Smooth muscle cell (in vitro differentiated cells): Measurements from ENCODE around the gene DPEP2NB. TPM values are rescaled to one million over a fixed set of nuclear protein-coding genes. Genes with fewer than 3 reads are reported as not detected.

Source experiments
- DNase-seq: peaks from one replicate; lab custom pipeline; 2025; ENCODE audit not compliant: unreplicated experiment; lab: John Stamatoyannopoulos, UW
- H2AFZ ChIP-seq: fragments of 200-600 bp; sonication (generic); 2 replicates; pipeline ENCODE4 v1.6.0; 2016; ENCODE audit warnings: antibody characterized with exemption, low read depth, mild to moderate bottlenecking
- H3F3A ChIP-seq: fragments of 200-600 bp; sonication (generic); 2 replicates; pipeline ENCODE4 v1.6.0; 2017; ENCODE audit warnings: antibody characterized with exemption, low read depth
- H3K27ac ChIP-seq: fragments of 200-600 bp; sonication (generic); 2 replicates; pipeline ENCODE4 v1.5.1; 2016; ENCODE audit warnings: low read depth, mild to moderate bottlenecking
- H3K27me3 ChIP-seq: fragments of 200-600 bp; sonication (generic); 2 replicates; pipeline ENCODE4 v1.6.1; 2016; ENCODE audit warnings: low read depth, mild to moderate bottlenecking
- H3K36me3 ChIP-seq: fragments of 200-600 bp; sonication (generic); 2 replicates; pipeline ENCODE4 v1.5.1; 2016; ENCODE audit warnings: low read depth
- H3K4me1 ChIP-seq: fragments of 200-600 bp; sonication (generic); 2 replicates; pipeline ENCODE4 v1.5.1; 2016; ENCODE audit warnings: low read depth
- H3K4me2 ChIP-seq: fragments of 200-600 bp; sonication (generic); 2 replicates; pipeline ENCODE4 v1.6.0; 2016; ENCODE audit warnings: mild to moderate bottlenecking
- H3K4me3 ChIP-seq: fragments of 200-600 bp; sonication (generic); 2 replicates; pipeline ENCODE4 v1.5.1; 2016; ENCODE audit warnings: mild to moderate bottlenecking
- H3K79me2 ChIP-seq: fragments of 200-600 bp; sonication (generic); 2 replicates; pipeline ENCODE4 v1.6.0; 2016; ENCODE audit warnings: low read depth, mild to moderate bottlenecking
- H3K9ac ChIP-seq: fragments of 200-600 bp; sonication (generic); 2 replicates; pipeline ENCODE4 v1.6.0; 2016; ENCODE audit warnings: low read depth
- H3K9me3 ChIP-seq: fragments of 200-600 bp; sonication (generic); replicated peaks from 2 replicates; pipeline ENCODE4 v1.5.1; 2016; ENCODE audit warnings: low read depth
- H4K20me1 ChIP-seq: fragments of 200-600 bp; sonication (generic); 2 replicates; pipeline ENCODE4 v1.6.0; 2016; ENCODE audit warnings: low read depth
- WGBS: methylation state at CpG from one replicate; pipeline ENCODE4 v1.1.7; 2016; ENCODE audit warnings: low lambda C conversion rate; 5-methylcytosine and 5-hydroxymethylcytosine counted together
- polyA plus RNA-seq: library from polyadenylated mRNA; unstranded; fragments of >200 nt; fragmentation: Nextera tagmentation; extraction: Ambion mirVana; gene quantifications from 2 replicates; pipeline ENCODE4 v1.2.1, GENCODE V29; 2016
- total RNA-seq: library from RNA; depleted of rRNA; stranded (reverse); fragments of >200 nt; gene quantifications from 2 replicates; pipeline ENCODE4 v1.2.3, GENCODE V29; 2014
- TF ChIP-seq, protein P1 (sequence below): fragments of 200-600 bp; sonication (generic); IDR thresholded peaks from 2 replicates; pipeline ENCODE4 v1.5.1; 2017; ENCODE audit warnings: borderline replicate concordance, mild to moderate bottlenecking, antibody characterized with exemption; ENCODE audit not compliant: insufficient read depth, poor library complexity, severe bottlenecking

DPEP2NB gene
- total and polyA plus RNA-seq, 2 experiments from 2014 or later = not detected

DNA sequence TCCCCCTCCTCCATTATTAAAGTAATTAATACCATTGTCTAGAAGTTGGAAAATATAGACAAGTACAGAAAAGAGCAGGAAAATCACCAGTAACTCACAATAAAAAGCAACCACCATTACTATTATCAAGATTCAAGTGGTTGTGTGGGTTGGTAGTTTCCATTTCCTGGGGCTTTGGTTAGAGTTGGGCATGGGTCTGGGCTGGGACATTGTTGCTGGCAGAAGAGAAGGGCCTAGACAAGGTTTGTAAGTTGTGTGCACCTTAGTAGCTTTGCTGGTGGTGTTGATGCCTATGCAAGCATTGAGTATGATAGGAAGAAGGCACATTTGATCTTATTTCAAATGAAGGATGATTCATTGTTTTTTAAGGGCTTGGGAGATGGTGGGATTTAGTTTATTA lies 44.1 kb upstream of the DPEP2NB start:
- H2AFZ ChIP-seq = no peak overlapping the region
- no peaks in the 10 kb centered on the region for H3K27me3 ChIP-seq
- no peak overlapping the region for H3K4me3 ChIP-seq
- H3K36me3 ChIP-seq = peaks cover 3% of the 10 kb centered on the region
- H3F3A ChIP-seq = no peaks in the 10 kb centered on the region
- no peaks in the 10 kb centered on the region for H4K20me1 ChIP-seq
- TF ChIP-seq, protein P1, sequence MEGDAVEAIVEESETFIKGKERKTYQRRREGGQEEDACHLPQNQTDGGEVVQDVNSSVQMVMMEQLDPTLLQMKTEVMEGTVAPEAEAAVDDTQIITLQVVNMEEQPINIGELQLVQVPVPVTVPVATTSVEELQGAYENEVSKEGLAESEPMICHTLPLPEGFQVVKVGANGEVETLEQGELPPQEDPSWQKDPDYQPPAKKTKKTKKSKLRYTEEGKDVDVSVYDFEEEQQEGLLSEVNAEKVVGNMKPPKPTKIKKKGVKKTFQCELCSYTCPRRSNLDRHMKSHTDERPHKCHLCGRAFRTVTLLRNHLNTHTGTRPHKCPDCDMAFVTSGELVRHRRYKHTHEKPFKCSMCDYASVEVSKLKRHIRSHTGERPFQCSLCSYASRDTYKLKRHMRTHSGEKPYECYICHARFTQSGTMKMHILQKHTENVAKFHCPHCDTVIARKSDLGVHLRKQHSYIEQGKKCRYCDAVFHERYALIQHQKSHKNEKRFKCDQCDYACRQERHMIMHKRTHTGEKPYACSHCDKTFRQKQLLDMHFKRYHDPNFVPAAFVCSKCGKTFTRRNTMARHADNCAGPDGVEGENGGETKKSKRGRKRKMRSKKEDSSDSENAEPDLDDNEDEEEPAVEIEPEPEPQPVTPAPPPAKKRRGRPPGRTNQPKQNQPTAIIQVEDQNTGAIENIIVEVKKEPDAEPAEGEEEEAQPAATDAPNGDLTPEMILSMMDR = no peak
- no peaks in the 10 kb centered on the region for H3K79me2 ChIP-seq
- H3K27ac ChIP-seq = no peak overlapping the region
- no peak overlapping the region for H3K4me2 ChIP-seq
- DNase-seq = no peak
- H3K9ac ChIP-seq = no peak overlapping the region
- H3K9me3 ChIP-seq = no peaks in the 10 kb centered on the region
- no peaks in the 10 kb centered on the region for H3K4me1 ChIP-seq

DNA sequence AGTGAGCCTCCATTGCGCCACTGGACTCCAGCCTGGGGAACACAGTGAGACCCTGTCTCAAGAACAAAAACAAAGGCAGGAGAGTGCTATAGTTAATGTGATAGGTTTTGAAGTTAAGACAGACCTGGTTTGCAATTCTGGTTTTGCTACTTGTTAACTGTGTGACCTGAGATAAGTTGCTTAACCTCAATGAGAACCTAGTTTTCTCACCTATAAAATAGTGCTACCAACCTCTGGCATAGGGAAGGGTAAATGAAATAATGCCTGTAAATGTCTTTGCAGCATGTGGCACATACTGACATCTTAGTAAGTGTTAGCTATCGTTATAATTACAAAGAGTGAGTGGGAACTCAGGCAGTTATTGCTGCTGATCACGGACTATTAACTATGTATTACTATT lies 39.7 kb upstream of the DPEP2NB start:
- TF ChIP-seq, protein P1 = no peak
- no peak overlapping the region for H2AFZ ChIP-seq
- H3K79me2 ChIP-seq = no peaks in the 10 kb centered on the region
- no peaks in the 10 kb centered on the region for H3K9me3 ChIP-seq
- no peaks in the 10 kb centered on the region for H3F3A ChIP-seq
- WGBS = 96% methylated on average over 3 of the region's 3 CpGs
- no peak overlapping the region for H3K27ac ChIP-seq
- no peak overlapping the region for H3K9ac ChIP-seq
- no peaks in the 10 kb centered on the region for H3K27me3 ChIP-seq
- peaks cover 3% of the 10 kb centered on the region for H3K36me3 ChIP-seq
- H3K4me3 ChIP-seq = no peak overlapping the region
- H3K4me2 ChIP-seq = no peak overlapping the region
- no peaks in the 10 kb centered on the region for H3K4me1 ChIP-seq
- no peaks in the 10 kb centered on the region for H4K20me1 ChIP-seq
- no peak for DNase-seq

DNA sequence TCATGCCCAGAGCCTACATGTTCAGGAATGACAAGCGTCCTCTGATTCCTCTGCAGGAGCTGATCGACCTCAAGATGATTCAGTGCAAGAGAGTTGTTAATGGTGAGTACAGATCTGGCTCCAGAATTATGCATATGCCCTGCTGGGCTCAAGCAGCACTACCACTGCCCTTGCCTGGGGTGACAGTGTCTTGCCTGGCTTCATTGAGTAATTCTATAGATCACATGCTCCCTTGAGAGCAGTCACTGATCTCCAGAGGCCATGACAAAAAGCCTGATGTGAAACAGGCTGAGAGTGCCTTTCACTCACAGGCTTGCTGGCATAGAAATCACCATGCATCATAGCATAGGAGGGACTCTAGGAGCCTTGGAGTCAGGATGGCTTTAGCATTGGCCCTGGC lies 33.7 kb upstream of the DPEP2NB start:
- 96% methylated on average over 2 of the region's 2 CpGs for WGBS
- Histone ChIP-seq H3K4me2 (no peak overlapping the region), H3K27ac (no peak overlapping the region), H3K9me3 (no peaks in the 10 kb centered on the region), H2AFZ (no peak overlapping the region), H3K79me2 (no peaks in the 10 kb centered on the region), H3K27me3 (no peaks in the 10 kb centered on the region), H3K36me3 (no peaks in the 10 kb centered on the region), H3K4me3 (no peak overlapping the region), H4K20me1 (no peaks in the 10 kb centered on the region), H3F3A (no peaks in the 10 kb centered on the region), H3K9ac (no peak overlapping the region), H3K4me1 (no peaks in the 10 kb centered on the region)
- TF ChIP-seq, protein P1 = no peak
- no peak for DNase-seq

DNA sequence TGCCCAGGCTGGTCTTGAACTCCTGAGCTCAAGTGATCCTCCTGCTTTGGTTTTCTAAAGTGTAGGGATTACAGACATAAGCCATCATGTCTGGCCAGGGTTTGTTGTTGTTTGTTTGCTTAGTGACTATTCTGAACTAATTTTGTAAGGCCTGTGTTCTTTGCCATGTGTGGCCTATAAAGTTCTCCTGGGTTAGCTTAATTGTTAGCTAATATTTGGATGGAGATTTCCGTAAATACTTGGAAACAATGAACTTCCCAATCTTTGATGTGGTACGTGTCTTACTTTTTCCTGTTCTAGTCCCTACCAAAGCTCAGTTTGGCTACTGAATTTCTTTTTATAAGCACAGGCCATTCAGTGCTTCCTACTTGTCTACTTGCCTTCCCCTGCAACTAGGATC lies 32.3 kb upstream of the DPEP2NB start:
- Histone ChIP-seq H3K9me3 (no peaks in the 10 kb centered on the region), H4K20me1 (no peaks in the 10 kb centered on the region), H3K79me2 (no peaks in the 10 kb centered on the region), H3K9ac (no peak overlapping the region), H3K27ac (no peak overlapping the region), H3K36me3 (no peaks in the 10 kb centered on the region), H2AFZ (no peak overlapping the region), H3F3A (no peaks in the 10 kb centered on the region), H3K4me3 (no peak overlapping the region), H3K27me3 (no peaks in the 10 kb centered on the region), H3K4me1 (no peaks in the 10 kb centered on the region), H3K4me2 (no peak overlapping the region)
- DNase-seq = no peak
- 95% methylated on average over 2 of the region's 2 CpGs for WGBS
- TF ChIP-seq, protein P1 = no peak
